LNCaP clone FGC (cell line): Measurements from ENCODE around the gene ZNF423.

ENCODE experiments used
- DNase-seq: peaks from one replicate; pipeline ENCODE4 v3.0.0-alpha.2; 2011; ENCODE audit warnings: low read depth
- H3K4me3 ChIP-seq: 2 replicates; pipeline ENCODE4 v1.5.1; 2011; ENCODE audit warnings: mild to moderate bottlenecking, low read depth, low read length, control low read depth
- CTCF ChIP-seq: IDR thresholded peaks from 2 replicates; pipeline ENCODE4 v1.5.1; 2012; ENCODE audit warnings: mild to moderate bottlenecking; ENCODE audit not compliant: control insufficient read depth, insufficient read depth; ENCODE audit errors: extremely low read depth

The ZNF423 gene

GRCh38 chr16:49896447-49896964 lies 40.6 kb upstream of the ZNF423 start:
- H3K4me3 ChIP-seq = no peak overlapping the region
- no peak for DNase-seq
- TF ChIP-seq CTCF = no peak

GRCh38 chr16:49890876-49891275 lies 35.0 kb upstream of the ZNF423 start:
- no peak for TF ChIP-seq CTCF
- H3K4me3 ChIP-seq = no peak overlapping the region
- no peak for DNase-seq

- no peak for DNase-seq
- no peak for TF ChIP-seq CTCF
Measured at GRCh38 chr16:49889725-49890397, 33.9 kb upstream of the ZNF423 start.

GRCh38 chr16:49886554-49887094 lies 30.7 kb upstream of the ZNF423 start:
- no peak for DNase-seq
- H3K4me3 ChIP-seq = no peak overlapping the region
- no peak for TF ChIP-seq CTCF

More at GRCh38 chr16:49889725-49890397, 33.9 kb upstream of the ZNF423 start:
- no peak overlapping the region for H3K4me3 ChIP-seq

GRCh38 chr16:49884033-49885015 lies 28.4 kb upstream of the ZNF423 start:
- no peak for DNase-seq
- TF ChIP-seq CTCF = no peak
- no peak overlapping the region for H3K4me3 ChIP-seq

- H3K4me3 ChIP-seq = no peak overlapping the region
- no peak for TF ChIP-seq CTCF
- no peak for DNase-seq
Measured at GRCh38 chr16:49883076-49884014, 27.4 kb upstream of the ZNF423 start.
